Measurements from ENCODE around the gene RAB11FIP4. TPM values are rescaled to one million over a fixed set of nuclear protein-coding genes. Genes with fewer than 3 reads are reported as not detected.

Gene RAB11FIP4
- total RNA-seq, 1 donor from 2014 or later = 10.2 TPM

DNA sequence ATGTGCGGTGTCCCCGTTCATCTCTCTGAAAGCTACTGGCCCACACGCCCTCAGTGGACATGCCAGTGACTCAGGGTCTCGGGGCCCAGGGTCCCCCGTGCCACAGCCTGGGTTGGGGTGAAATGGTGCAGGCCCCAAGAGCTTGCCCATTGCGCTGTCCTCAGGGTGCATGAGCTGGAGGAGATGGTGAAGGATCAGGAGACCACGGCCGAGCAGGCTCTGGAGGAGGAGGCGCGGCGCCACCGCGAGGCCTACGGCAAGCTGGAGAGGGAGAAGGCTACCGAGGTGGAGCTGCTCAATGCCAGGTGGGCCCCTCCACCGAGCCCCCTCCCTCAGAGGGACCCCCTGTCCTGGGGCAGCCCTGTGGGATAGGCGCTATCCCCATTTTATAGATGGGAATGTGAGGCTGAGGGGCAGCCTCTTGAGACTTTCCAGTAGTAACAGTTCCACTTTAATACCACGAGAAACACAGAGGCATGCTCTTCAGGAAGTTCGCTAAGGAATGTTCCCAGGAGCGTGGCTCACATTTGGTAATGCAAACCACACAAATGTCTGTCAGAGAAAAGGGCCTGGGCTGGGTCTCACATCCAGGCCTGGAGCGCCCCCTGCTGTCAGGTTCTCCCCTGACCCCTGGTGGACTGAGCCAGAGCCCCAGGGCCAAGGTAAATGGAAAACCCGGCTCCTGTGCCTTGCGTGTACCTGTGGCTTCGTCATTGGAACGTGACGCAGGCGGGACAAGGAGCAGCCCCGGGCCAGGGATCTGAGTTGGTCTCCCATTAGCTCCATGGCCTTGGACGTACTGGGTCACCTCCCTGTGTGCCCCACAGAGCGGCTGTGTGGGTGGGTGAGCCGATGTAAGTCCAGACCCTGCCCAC lies 133.7 kb downstream of the RAB11FIP4 start:
- Histone ChIP-seq H3K4me2 (no peak overlapping the region), H3K27me3 (no peaks in the 10 kb centered on the region), H3K36me3 (no peaks in the 10 kb centered on the region), H3K79me2 (ENCODE audit: low read depth) (no peaks in the 10 kb centered on the region), H3K9ac (no peak overlapping the region), H3K4me1 (no peaks in the 10 kb centered on the region), H4K20me1 (ENCODE audit: low read depth) (no peaks in the 10 kb centered on the region), H3F3A (ENCODE audit: low read depth) (no peaks in the 10 kb centered on the region), H3K9me3 (ENCODE audit: low read depth) (no peaks in the 10 kb centered on the region), H3K4me3 (no peak overlapping the region), H3K27ac (no peak overlapping the region), H2AFZ (replicated peaks) (no peak overlapping the region)
- DNase-seq (ENCODE audit: low spot score) = peak; percentile 92
- TF ChIP-seq EZH2phosphoT487 (IDR thresholded peaks at IDR 0.05) (no peak), EZH2 (IDR thresholded peaks at IDR 0.05) (no peak)
- TF ChIP-seq, protein P1, sequence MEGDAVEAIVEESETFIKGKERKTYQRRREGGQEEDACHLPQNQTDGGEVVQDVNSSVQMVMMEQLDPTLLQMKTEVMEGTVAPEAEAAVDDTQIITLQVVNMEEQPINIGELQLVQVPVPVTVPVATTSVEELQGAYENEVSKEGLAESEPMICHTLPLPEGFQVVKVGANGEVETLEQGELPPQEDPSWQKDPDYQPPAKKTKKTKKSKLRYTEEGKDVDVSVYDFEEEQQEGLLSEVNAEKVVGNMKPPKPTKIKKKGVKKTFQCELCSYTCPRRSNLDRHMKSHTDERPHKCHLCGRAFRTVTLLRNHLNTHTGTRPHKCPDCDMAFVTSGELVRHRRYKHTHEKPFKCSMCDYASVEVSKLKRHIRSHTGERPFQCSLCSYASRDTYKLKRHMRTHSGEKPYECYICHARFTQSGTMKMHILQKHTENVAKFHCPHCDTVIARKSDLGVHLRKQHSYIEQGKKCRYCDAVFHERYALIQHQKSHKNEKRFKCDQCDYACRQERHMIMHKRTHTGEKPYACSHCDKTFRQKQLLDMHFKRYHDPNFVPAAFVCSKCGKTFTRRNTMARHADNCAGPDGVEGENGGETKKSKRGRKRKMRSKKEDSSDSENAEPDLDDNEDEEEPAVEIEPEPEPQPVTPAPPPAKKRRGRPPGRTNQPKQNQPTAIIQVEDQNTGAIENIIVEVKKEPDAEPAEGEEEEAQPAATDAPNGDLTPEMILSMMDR (IDR thresholded peaks at IDR 0.05) = peak; percentile 92
- Mint-ChIP-seq H3K4me3 (no peak overlapping the region), H3K27ac (no peak overlapping the region), H3K36me3 (no peaks in the 10 kb centered on the region), H3K4me1 (peaks cover 5% of the 10 kb centered on the region), H3K9me3 (no peaks in the 10 kb centered on the region), H3K27me3 (ENCODE audit: insufficient read depth, low read depth) (peaks cover 3% of the 10 kb centered on the region)

DNA sequence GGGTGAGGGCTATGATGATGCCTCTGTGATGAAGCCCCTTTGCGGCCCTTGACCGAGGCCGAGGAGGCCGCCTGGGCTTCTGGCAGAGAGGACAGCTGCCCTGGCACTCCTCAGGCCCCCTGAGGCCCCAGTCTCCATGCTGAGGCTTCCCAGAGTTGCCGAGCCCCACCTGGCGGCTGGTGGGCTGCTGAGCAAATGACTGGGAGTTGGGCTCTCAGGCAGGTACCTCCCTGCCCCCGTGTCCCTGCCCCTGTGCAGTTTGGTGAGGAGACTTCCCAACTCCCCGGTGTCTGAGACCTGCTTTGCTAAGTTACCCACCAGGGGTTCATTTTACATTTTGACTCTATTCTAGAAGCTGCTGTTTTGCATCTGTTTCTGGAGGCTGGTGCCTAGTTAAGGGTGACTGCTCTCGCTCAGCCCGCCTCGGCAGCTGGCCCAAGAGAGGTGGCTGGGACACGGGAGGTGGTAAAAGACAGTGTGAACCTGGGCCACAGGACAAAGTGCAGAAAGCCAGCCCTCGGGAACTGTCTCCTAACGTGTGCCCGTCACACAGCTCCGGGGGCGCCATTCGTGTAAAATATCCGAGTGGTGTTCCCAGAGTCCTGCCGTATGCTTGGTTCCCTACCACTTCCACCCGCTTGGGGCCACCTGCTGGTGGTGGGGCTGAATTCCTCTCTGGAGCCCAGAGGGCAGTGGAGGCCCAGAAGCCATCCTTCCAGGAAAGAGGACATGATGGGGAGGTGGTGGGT lies 134.5 kb downstream of the RAB11FIP4 start:
- peaks cover 3% of the 10 kb centered on the region for H3K27me3 Mint-ChIP-seq (ENCODE audit: insufficient read depth, low read depth)
- H3K4me3 ChIP-seq = no peak overlapping the region
- H3K4me2 ChIP-seq = no peak overlapping the region
- H3K9me3 ChIP-seq (ENCODE audit: low read depth) = no peaks in the 10 kb centered on the region
- peaks cover 13% of the 10 kb centered on the region for H3K4me1 Mint-ChIP-seq
- no peaks in the 10 kb centered on the region for H3K36me3 Mint-ChIP-seq
- H3K9me3 Mint-ChIP-seq = no peaks in the 10 kb centered on the region
- DNase-seq (ENCODE audit: low spot score) = peak; percentile 39
- H3K36me3 ChIP-seq = no peaks in the 10 kb centered on the region
- H4K20me1 ChIP-seq (ENCODE audit: low read depth) = no peaks in the 10 kb centered on the region
- no peaks in the 10 kb centered on the region for H3K79me2 ChIP-seq (ENCODE audit: low read depth)
- H3K4me1 ChIP-seq = no peaks in the 10 kb centered on the region
- H2AFZ ChIP-seq (replicated peaks) = no peak overlapping the region
- H3K27ac Mint-ChIP-seq = no peak overlapping the region
- H3K9ac ChIP-seq = no peak overlapping the region
- no peaks in the 10 kb centered on the region for H3F3A ChIP-seq (ENCODE audit: low read depth)
- no peak overlapping the region for H3K4me3 Mint-ChIP-seq
- no peak overlapping the region for H3K27ac ChIP-seq
- no peak for TF ChIP-seq EZH2 (IDR thresholded peaks at IDR 0.05)
- TF ChIP-seq, protein P1 (IDR thresholded peaks at IDR 0.05) = peak; percentile 37
- H3K27me3 ChIP-seq = no peaks in the 10 kb centered on the region

DNA sequence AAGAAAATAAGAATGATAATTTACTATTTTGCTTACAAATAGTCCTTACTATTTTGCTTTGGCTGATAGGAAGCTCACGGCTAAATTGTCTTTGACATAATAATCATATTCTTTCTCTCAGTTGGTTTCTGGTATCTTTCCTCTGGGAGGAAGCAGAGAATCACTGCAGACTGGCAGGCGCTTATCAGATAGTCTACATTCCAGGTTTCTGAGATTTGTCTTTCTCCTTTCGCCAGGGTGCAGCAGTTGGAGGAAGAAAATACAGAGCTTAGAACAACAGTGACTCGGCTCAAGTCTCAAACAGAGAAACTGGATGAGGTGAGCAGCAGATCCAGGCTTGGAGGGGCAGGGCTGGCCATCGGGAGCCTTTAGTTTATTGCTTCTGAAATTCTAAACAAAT lies 136.1 kb downstream of the RAB11FIP4 start:
- Mint-ChIP-seq H3K9me3 (no peaks in the 10 kb centered on the region), H3K4me3 (no peak overlapping the region), H3K27ac (no peak overlapping the region), H3K27me3 (ENCODE audit: insufficient read depth, low read depth) (peaks cover 3% of the 10 kb centered on the region), H3K36me3 (no peaks in the 10 kb centered on the region), H3K4me1 (peaks cover 17% of the 10 kb centered on the region)
- Histone ChIP-seq H3K27me3 (no peaks in the 10 kb centered on the region), H3F3A (ENCODE audit: low read depth) (no peaks in the 10 kb centered on the region), H3K9ac (no peak overlapping the region), H3K27ac (no peak overlapping the region), H4K20me1 (ENCODE audit: low read depth) (no peaks in the 10 kb centered on the region), H3K36me3 (no peaks in the 10 kb centered on the region), H3K4me2 (no peak overlapping the region), H3K79me2 (ENCODE audit: low read depth) (no peaks in the 10 kb centered on the region), H2AFZ (replicated peaks) (no peak overlapping the region), H3K9me3 (ENCODE audit: low read depth) (no peaks in the 10 kb centered on the region), H3K4me1 (no peaks in the 10 kb centered on the region), H3K4me3 (no peak overlapping the region)
- no peak for TF ChIP-seq EZH2phosphoT487 (IDR thresholded peaks at IDR 0.05)
- no peak for TF ChIP-seq EZH2 (IDR thresholded peaks at IDR 0.05)
- TF ChIP-seq, protein P1 (IDR thresholded peaks at IDR 0.05) = no peak
- no peak for DNase-seq (ENCODE audit: low spot score)

All from neural progenitor cell (in vitro differentiated cells).